B cell (primary cell): ENCODE results near the gene ENPP7. TPM values are rescaled to one million over a fixed set of nuclear protein-coding genes. Genes with fewer than 3 reads are reported as not detected.
A peak's percentile ranks its signal among the peaks of the same experiment; 100 is the strongest.

Experiments
- ATAC-seq: fragments of 200-7000 bp; cut with Tn5 transposase; one replicate; pipeline ENCODE4 v1.10.0; 2021; ENCODE audit warnings: low read depth, mild to moderate bottlenecking, moderate number of reproducible peaks, moderate library complexity
- CTCF ChIA-PET: fragments of 350-600 bp; sonication (Branson Sonifier 250); formaldehyde crosslinking; loops from one replicate; lab custom pipeline; 2021; ENCODE audit warnings: antibody characterized with exemption, inconsistent platforms; lab: Charles Lee
- POLR2A ChIA-PET: fragments of 350-600 bp; sonication (Branson Sonifier 250); formaldehyde crosslinking; loops from one replicate; lab custom pipeline; 2021; ENCODE audit warnings: antibody characterized with exemption; lab: Charles Lee
- DNase-seq: peaks from one replicate; pipeline ENCODE4 v3.0.0; 2013
- H2AFZ ChIP-seq: 2 replicates; pipeline ENCODE4 v1.6.1; 2012; ENCODE audit warnings: mild to moderate bottlenecking, low read depth, low read length; ENCODE audit not compliant: insufficient read depth, poor library complexity, severe bottlenecking
- H3K27ac ChIP-seq, 2 donors: 1 replicate in 1 of 2; 2 replicates in 1 of 2; pipeline ENCODE4 v1.5.1; 2012 to 2013; ENCODE audit warnings: low read length in 2 of 2, mild to moderate bottlenecking in 2 of 2, moderate library complexity in 1 of 2
- H3K27me3 ChIP-seq, 4 experiments: fragments of 200-600 bp in 1 of 4; sonication (generic) in 1 of 4; replicated peaks in 1 of 4; 1 replicate in 2 of 4; 2 replicates in 2 of 4; pipeline versions ENCODE4 v1.6.1 to v1.7.0; 2013 to 2016; ENCODE audit warnings: low read length in 3 of 4, mild to moderate bottlenecking in 2 of 4, mixed read lengths in 1 of 4, moderate library complexity in 1 of 4; ENCODE audit not compliant: insufficient read depth in 4 of 4, control insufficient read depth in 3 of 4; ENCODE audit errors: control extremely low read depth in 1 of 4
- H3K36me3 ChIP-seq, 2 experiments: replicated peaks in 1 of 2; 1 replicate in 1 of 2; 2 replicates in 1 of 2; pipeline versions ENCODE4 v1.6.1 to v1.7.1; 2013; ENCODE audit warnings: low read length in 1 of 2; ENCODE audit not compliant: insufficient read depth in 2 of 2, control insufficient read depth in 1 of 2; ENCODE audit errors: control extremely low read depth in 1 of 2, extremely low read depth in 1 of 2
- H3K4me1 ChIP-seq, 2 donors: fragments of 200-600 bp in 1 of 2; sonication (generic) in 1 of 2; 1 replicate in 1 of 2; 2 replicates in 1 of 2; pipeline versions ENCODE4 v1.5.1 to v1.6.1; 2013 to 2017; ENCODE audit warnings: low read length in 2 of 2; ENCODE audit not compliant: control insufficient read depth in 2 of 2, insufficient read depth in 2 of 2
- H3K4me2 ChIP-seq: replicated peaks from 2 replicates; pipeline ENCODE3; 2012; ENCODE audit warnings: mild to moderate bottlenecking, low read depth, low read length; ENCODE audit not compliant: poor library complexity, severe bottlenecking
- H3K4me3 ChIP-seq, 5 experiments: fragments of 200-600 bp in 1 of 5; sonication (generic) in 1 of 5; 1 replicate in 3 of 5; 2 replicates in 2 of 5; pipeline versions ENCODE4 v1.5.1 to v1.7.0; 2011 to 2016; ENCODE audit warnings: low read length in 4 of 5, mild to moderate bottlenecking in 4 of 5, low read depth in 2 of 5, control low read depth in 1 of 5, moderate library complexity in 1 of 5; ENCODE audit not compliant: insufficient read depth in 1 of 5; ENCODE audit errors: control extremely low read depth in 1 of 5, extremely low read depth in 1 of 5
- H3K79me2 ChIP-seq: fragments of 200-600 bp; sonication (generic); one replicate; pipeline ENCODE4 v1.6.0; 2016; ENCODE audit warnings: low read length; ENCODE audit not compliant: control insufficient read depth, insufficient read depth
- H3K9ac ChIP-seq: fragments of 200-600 bp; sonication (generic); 2 replicates; pipeline ENCODE4 v1.6.1; 2017; ENCODE audit warnings: mild to moderate bottlenecking, low read length, moderate library complexity
- H3K9me3 ChIP-seq, 3 donors: one replicate each; pipeline versions ENCODE4 v1.6.1 to v1.7.1; 2013; ENCODE audit warnings: low read length in 2 of 3; ENCODE audit not compliant: control insufficient read depth in 2 of 3, insufficient read depth in 1 of 3; ENCODE audit errors: control extremely low read depth in 1 of 3
- H4K20me1 ChIP-seq: 2 replicates; pipeline ENCODE4 v1.6.0; 2012; ENCODE audit warnings: mild to moderate bottlenecking, low read length; ENCODE audit not compliant: insufficient read depth, control insufficient read depth, poor library complexity, severe bottlenecking
- H3K27ac Mint-ChIP-seq: one replicate; pipeline ENCODE4 v1.8.0; 2021; ENCODE audit warnings: mixed read lengths
- H3K27me3 Mint-ChIP-seq: one replicate; pipeline ENCODE4 v1.8.0; 2021; ENCODE audit warnings: mixed read lengths
- H3K4me1 Mint-ChIP-seq: one replicate; pipeline ENCODE4 v1.8.0; 2021; ENCODE audit warnings: mixed read lengths
- H3K4me3 Mint-ChIP-seq: one replicate; pipeline ENCODE4 v1.8.0; 2021; ENCODE audit warnings: mixed read lengths
- H3K9me3 Mint-ChIP-seq: one replicate; pipeline ENCODE4 v1.8.0; 2022; ENCODE audit warnings: mixed read lengths; ENCODE audit not compliant: insufficient read depth
- EZH2 ChIP-seq: IDR thresholded peaks from 2 replicates; pipeline ENCODE4 v1.6.1; 2012; ENCODE audit warnings: borderline replicate concordance, low read depth, mild to moderate bottlenecking, moderate library complexity, low read length; ENCODE audit not compliant: insufficient read depth, poor library complexity, severe bottlenecking
- WGBS: methylation state at CpG from one replicate; pipeline ENCODE4 v1.1.5; 2013; ENCODE audit warnings: missing lambda C conversion rate; ENCODE audit not compliant: insufficient coverage; 5-methylcytosine and 5-hydroxymethylcytosine counted together
- intact Hi-C: fragments of 100-400 bp; cut with micrococcal nuclease; formaldehyde crosslinking; loops from one replicate; pipeline ENCODE4 v1.10.0; 2022
- polyA plus RNA-seq: library from polyadenylated mRNA; depleted of rRNA; stranded (reverse); fragments of >200 nt; gene quantifications from 2 replicates; pipeline ENCODE4 v1.2.3, GENCODE V29; 2012
- total RNA-seq, 2 donors: library from RNA; stranded (reverse); fragments of 120-200 nt in 1 of 2; gene quantifications; 1 replicate in 1 of 2; 2 replicates in 1 of 2; pipeline versions ENCODE4 v1.2.3 to v1.2.4, GENCODE V29; 2013 to 2022
- TF ChIP-seq, protein P1 (sequence below): fragments of 200-600 bp; IDR thresholded peaks from one replicate; pipeline ENCODE4 v1.8.0; 2022; ENCODE audit warnings: antibody characterized with exemption, mild to moderate bottlenecking

Gene ENPP7
- total and polyA plus RNA-seq, 2 donors (not counting 1 experiment from before 2014, with no cell fraction given), result 0.40 to 6.7 TPM

DNA sequence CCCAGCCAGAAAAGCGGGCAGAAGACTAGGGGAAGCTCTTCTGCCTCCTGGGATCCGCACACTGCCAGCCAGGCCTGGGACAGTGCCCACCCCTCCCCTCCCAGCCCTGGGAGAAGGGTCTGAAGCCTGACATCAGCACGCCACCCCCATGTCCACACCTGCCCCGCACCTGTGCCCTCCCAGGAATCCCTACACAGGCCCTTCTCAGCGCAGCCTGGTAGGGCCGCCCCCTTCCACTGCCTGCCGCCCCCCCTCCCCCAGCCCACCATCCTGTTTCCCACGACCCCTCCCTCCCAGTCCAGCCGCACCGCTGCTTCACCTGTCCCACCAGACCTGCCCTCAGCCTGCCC lies 10.6 kb downstream of the ENPP7 start:
- intact Hi-C loops, result no loop called here
- Histone ChIP-seq H2AFZ (no peak overlapping the region), H3K79me2 (no peaks in the 10 kb centered on the region), H3K27ac (no peak overlapping the region), H3K27me3 (peaks cover 0 to 23% (median 11%) of the 10 kb centered on the region in 4 experiments), H3K36me3 (no peaks in the 10 kb centered on the region), H3K9me3 (peaks cover 0 to 3% (median 0%) of the 10 kb centered on the region in 3 donors), H3K4me1 (peaks cover 14 to 18% of the 10 kb centered on the region in 2 donors), H3K4me3 (no peak overlapping the region), H3K9ac (peak overlapping the region; percentile 32), H3K4me2 (peak overlapping the region; percentile 71), H4K20me1 (no peaks in the 10 kb centered on the region)
- Mint-ChIP-seq H3K4me3 (no peak overlapping the region), H3K4me1 (peaks cover 8% of the 10 kb centered on the region), H3K9me3 (no peaks in the 10 kb centered on the region), H3K27me3 (peaks cover 22% of the 10 kb centered on the region), H3K27ac (no peak overlapping the region)
- ChIA-PET CTCF (interaction anchor here (0.7 to 3.0 kb wide), 15 partner anchors 8 to 264 kb away, joined by 3 to 21 read pairs (median 5); partner anchors contain the start of gene CBX8), POLR2A (interaction anchor here (0.6 kb wide), 1 partner anchor 196 kb away, joined by 7 read pairs; no protein-coding TSS in a partner anchor)
- ATAC-seq, result no peak
- 47% methylated on average over 6 of the region's 10 CpGs for WGBS
- TF ChIP-seq, protein P1, sequence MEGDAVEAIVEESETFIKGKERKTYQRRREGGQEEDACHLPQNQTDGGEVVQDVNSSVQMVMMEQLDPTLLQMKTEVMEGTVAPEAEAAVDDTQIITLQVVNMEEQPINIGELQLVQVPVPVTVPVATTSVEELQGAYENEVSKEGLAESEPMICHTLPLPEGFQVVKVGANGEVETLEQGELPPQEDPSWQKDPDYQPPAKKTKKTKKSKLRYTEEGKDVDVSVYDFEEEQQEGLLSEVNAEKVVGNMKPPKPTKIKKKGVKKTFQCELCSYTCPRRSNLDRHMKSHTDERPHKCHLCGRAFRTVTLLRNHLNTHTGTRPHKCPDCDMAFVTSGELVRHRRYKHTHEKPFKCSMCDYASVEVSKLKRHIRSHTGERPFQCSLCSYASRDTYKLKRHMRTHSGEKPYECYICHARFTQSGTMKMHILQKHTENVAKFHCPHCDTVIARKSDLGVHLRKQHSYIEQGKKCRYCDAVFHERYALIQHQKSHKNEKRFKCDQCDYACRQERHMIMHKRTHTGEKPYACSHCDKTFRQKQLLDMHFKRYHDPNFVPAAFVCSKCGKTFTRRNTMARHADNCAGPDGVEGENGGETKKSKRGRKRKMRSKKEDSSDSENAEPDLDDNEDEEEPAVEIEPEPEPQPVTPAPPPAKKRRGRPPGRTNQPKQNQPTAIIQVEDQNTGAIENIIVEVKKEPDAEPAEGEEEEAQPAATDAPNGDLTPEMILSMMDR, result no peak
- no peak for TF ChIP-seq EZH2
- no peak for DNase-seq

GRCh38 chr17:79741751-79742588 lies 11.2 kb downstream of the ENPP7 start:
- H3K27ac Mint-ChIP-seq, result no peak overlapping the region
- TF ChIP-seq EZH2, result no peak
- TF ChIP-seq, protein P1, result peak; percentile 95
- ChIA-PET CTCF (interaction anchor here (0.6 to 3.0 kb wide), 21 partner anchors 9 to 263 kb away, joined by 3 to 21 read pairs (median 4); partner anchors contain the start of gene CBX8), POLR2A (interaction anchor here (0.6 kb wide), 1 partner anchor 195 kb away, joined by 7 read pairs; no protein-coding TSS in a partner anchor)
- no peaks in the 10 kb centered on the region for H3K79me2 ChIP-seq
- H3K4me1 ChIP-seq, result peaks cover 16 to 24% of the 10 kb centered on the region in 2 donors
- intact Hi-C loops, result no loop called here
- no peak overlapping the region for H2AFZ ChIP-seq
- no peaks in the 10 kb centered on the region for H3K9me3 Mint-ChIP-seq
- peak; percentile 80 for ATAC-seq
- peaks cover 27% of the 10 kb centered on the region for H3K27me3 Mint-ChIP-seq
- peak; percentile 78 for DNase-seq
- WGBS, result 10% methylated on average over 53 of the region's 53 CpGs
- no peaks in the 10 kb centered on the region for H4K20me1 ChIP-seq
- no peak overlapping the region for H3K4me3 ChIP-seq
- H3K27me3 ChIP-seq, result peaks cover 0 to 29% (median 17%) of the 10 kb centered on the region in 4 experiments
- peaks cover 0 to 6% (median 0%) of the 10 kb centered on the region in 3 donors for H3K9me3 ChIP-seq
- no peaks in the 10 kb centered on the region for H3K36me3 ChIP-seq
- H3K9ac ChIP-seq, result peak overlapping the region; percentile 32
- peak overlapping the region; percentile 71 for H3K4me2 ChIP-seq
- peaks cover 11% of the 10 kb centered on the region for H3K4me1 Mint-ChIP-seq
- H3K27ac ChIP-seq, result no peak overlapping the region
- H3K4me3 Mint-ChIP-seq, result peak overlapping the region; percentile 29
